Measurements from ENCODE around the gene NFIC.
"Not testable (repeated sequence)": the region's sequence is repeated elsewhere in the genome, so short reads cannot be mapped to it uniquely, and the experiment has no call there.

The NFIC gene

DNA sequence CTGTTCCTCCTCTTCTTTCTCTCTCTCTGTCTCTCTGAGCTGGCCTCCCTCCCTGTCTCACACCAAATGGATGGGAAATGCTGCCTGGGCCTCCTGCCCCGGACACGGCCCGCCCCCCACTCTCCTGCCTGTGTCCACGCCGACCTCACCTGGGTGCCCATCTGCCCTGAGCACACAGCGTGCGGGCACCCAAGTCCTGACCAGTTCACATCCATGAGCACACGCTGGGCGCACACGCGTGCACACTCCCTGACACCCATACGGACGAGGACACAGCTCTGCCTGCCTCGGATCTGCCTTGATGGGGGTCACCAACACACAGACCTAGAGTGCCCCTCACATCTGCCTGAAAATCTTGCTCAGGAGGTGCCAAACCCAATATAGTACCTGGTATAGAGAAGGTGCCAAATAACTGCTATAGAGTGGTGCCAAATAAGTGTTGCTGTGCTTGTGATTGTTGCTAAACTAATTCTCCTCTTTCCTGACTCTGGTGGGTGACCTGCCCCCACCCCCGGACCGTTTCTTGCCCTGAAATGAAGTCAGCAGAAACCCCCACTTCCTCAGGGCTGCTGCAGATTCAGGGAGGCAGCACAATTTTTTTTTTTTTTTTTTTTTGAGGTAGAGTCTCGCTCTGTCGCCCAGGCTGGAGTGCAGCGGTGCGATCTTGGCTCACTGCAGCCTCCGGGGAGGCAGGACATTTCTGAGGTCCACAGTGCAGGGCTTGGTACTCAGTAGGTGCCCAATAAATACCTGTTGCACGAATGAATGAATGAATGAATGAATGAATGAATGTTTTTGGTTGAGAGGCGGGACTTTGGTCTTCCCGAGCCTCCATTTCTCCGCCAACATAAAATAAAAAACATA lies 4.6 kb downstream of the NFIC start:
- no peak for DNase-seq (ENCODE audit: low read depth)
- no peak overlapping the region for H3K4me3 ChIP-seq (ENCODE audit: low read length)
- TF ChIP-seq, protein P1, sequence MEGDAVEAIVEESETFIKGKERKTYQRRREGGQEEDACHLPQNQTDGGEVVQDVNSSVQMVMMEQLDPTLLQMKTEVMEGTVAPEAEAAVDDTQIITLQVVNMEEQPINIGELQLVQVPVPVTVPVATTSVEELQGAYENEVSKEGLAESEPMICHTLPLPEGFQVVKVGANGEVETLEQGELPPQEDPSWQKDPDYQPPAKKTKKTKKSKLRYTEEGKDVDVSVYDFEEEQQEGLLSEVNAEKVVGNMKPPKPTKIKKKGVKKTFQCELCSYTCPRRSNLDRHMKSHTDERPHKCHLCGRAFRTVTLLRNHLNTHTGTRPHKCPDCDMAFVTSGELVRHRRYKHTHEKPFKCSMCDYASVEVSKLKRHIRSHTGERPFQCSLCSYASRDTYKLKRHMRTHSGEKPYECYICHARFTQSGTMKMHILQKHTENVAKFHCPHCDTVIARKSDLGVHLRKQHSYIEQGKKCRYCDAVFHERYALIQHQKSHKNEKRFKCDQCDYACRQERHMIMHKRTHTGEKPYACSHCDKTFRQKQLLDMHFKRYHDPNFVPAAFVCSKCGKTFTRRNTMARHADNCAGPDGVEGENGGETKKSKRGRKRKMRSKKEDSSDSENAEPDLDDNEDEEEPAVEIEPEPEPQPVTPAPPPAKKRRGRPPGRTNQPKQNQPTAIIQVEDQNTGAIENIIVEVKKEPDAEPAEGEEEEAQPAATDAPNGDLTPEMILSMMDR (IDR thresholded peaks at IDR 0.05; ENCODE audit: insufficient read depth, low read depth, low read length, missing control alignments): no peak

DNA sequence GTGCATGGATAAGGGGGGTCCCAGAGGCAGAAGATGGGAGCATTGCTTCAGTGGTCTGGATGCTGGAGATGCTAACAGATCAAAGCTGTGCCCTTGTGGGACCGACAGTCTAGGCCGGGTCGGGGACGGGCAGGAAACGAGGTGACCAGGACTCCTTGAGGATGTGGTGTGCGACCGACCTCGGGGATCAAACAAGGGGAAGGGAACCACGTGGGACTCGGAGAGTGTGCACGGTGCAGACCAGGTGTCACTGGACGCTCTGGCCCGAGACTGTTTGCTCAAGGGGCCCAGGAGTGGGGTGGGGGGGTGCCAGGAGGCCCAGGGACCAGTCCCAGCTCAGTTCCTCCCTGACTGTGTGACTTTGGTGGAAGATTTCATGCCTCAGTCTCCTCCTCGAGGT lies 6.0 kb downstream of the NFIC start:
- H3K4me3 ChIP-seq (ENCODE audit: low read length): no peak overlapping the region
- TF ChIP-seq, protein P1 (IDR thresholded peaks at IDR 0.05; ENCODE audit: insufficient read depth, low read depth, low read length, missing control alignments): no peak
- no peak for DNase-seq (ENCODE audit: low read depth)

DNA sequence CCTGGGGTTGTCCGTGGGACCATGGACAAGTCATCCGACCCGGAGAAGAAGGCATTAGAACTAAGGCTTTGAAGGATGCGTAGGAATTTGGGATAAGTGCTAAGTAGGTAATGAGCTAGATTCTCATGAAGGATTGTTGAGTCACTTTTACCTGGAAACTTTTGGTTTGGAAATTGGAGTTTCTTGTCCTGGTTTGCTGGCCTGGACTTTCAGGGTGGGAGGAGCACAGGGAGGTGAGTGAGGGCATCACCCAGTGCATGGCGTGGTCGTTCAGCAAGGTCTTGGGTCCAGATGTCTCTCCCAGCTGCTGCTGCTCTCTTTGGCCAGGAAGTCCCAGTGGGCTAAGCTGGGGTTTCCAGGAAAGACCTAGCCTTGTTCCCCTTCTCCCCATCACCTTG lies 7.6 kb downstream of the NFIC start:
- no peak overlapping the region for H3K4me3 ChIP-seq (ENCODE audit: low read length)
- no peak for DNase-seq (ENCODE audit: low read depth)
- TF ChIP-seq, protein P1 (IDR thresholded peaks at IDR 0.05; ENCODE audit: insufficient read depth, low read depth, low read length, missing control alignments): no peak

DNA sequence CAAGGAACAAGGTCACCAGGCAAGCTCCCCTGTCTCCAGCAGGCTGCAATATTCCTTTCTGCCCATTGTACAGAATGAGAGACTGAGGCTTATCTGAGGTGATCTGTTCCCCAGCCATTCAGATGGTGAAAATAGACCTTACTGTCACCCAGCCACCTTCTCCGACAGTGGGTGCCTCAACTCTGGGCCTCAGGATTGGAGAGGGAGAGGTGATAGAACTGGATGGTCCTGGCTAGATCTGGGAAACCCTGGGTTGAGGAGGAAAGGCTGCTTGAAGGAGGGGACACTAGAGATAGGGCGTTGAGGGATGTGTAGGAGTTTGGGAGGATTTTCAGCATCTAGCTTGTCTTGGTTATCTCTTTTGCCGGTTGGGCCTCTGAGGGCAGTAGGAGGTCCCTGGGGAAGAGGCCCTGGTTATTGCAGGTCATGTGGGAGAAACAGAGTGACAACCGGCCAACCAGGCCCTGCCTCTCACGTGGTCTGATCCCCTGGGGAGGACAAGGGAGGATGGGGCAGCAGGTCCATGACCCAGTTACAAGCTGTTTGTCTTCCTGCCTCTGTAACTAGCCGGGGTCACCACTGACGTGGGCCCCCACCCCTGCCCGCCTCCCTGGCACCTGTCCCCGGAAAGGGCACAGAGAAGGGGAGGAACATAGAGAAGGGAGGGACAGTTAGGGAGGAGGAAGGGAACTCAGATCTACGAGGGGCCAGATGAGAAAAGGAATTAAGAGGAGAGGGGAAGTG lies 8.2 kb downstream of the NFIC start:
- TF ChIP-seq, protein P1 (IDR thresholded peaks at IDR 0.05; ENCODE audit: insufficient read depth, low read depth, low read length, missing control alignments): no peak
- DNase-seq (ENCODE audit: low read depth): no peak
- H3K4me3 ChIP-seq (ENCODE audit: low read length): no peak overlapping the region

DNA sequence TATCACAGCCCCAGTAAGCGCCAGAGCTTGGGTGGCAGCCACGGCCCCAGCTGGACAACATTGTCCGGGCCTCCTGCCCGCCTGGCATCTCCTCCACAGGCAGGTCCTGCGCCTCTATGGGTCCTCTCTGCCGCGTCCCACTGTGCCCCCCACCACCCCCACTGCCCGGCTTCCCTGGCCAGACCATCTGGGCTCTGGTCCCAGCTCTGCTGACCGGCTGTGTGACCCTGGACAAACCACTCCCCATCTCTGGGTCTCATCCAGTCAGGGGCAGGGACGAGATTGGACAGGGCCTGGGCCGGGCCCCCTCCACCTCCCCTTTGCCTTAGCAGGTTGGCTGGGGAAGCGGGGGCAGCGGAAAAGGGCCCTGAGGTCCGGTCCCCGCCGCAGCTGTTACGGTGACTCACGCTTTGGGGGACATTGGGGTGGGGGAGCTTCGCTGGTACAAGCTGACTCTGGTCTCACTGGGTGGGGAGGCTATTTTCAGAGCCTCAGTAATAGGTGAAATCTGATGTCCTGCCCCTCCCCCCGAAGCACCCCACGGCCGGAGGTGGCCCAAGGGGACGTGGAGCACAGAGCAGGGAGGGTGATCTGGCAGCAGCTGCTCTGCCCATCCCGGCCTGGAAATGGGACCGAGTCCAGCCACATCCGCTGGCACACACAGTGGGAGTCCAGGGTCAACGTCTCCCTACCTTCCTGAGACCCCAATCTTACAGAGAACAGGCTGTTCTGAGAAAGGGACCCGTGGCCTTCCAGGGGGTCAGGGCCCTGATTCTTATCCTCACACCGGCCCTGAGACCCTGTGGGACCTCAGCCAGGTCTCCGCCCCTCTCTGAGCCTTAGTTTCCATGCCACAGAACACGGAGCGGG lies 9.1 kb downstream of the NFIC start:
- no peak for DNase-seq (ENCODE audit: low read depth)
- TF ChIP-seq, protein P1 (IDR thresholded peaks at IDR 0.05; ENCODE audit: insufficient read depth, low read depth, low read length, missing control alignments): no peak
- H3K4me3 ChIP-seq (ENCODE audit: low read length): no peak overlapping the region

DNA sequence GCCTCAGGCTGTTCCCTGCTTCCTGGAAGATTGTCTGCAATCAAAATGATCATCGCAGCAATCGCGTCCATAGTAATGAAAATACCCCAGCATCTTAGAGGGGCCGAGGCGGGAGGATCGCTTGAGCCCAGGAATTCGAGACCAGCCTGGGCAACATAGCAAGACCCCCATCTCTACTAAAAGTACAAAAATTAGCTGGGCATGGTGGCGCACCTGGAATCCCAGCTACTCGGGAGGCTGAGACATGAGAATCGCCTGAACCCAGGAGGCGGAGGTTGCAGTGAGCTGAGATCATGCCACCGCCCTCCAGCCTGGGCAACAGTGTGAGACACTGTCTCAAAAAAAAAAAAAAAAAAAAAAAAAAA lies 9.7 kb downstream of the NFIC start:
- DNase-seq (ENCODE audit: low read depth); H3K4me3 ChIP-seq (ENCODE audit: low read length): not testable (repeated sequence)

All from epithelial cell of esophagus (primary cell).